GM12878 (cell line): ENCODE measurements around the gene CST1. TPM values are rescaled to one million over a fixed set of nuclear protein-coding genes. Genes with fewer than 3 reads are reported as not detected.

Experiments
- ATAC-seq: fragments of 200-7000 bp; cut with Tn5 transposase; 3 replicates; pipeline ENCODE4 v1.9.1; 2020; ENCODE audit warnings: mild to moderate bottlenecking, moderate library complexity
- BruUV-seq: library from RNA; stranded (reverse); fragments of 400-500 nt; replicated peaks from 2 replicates; lab custom pipeline; 2021; lab: Mats Ljungman, UMichigan
- CTCF ChIA-PET: fragments of 300-600 bp; sonication (Branson Sonifier 250); formaldehyde crosslinking; extraction: SDS; loops from one replicate; lab custom pipeline; 2021; ENCODE audit warnings: inconsistent platforms; lab: Yijun Ruan, JAX
- POLR2A ChIA-PET: fragments of 350-600 bp; formaldehyde crosslinking; extraction: SDS; loops from one replicate; lab custom pipeline; 2021; ENCODE audit warnings: inconsistent platforms; lab: Charles Lee
- RAD21 ChIA-PET: fragments of 300-600 bp; sonication (Branson Sonifier 250); formaldehyde crosslinking; loops from one replicate; lab custom pipeline; 2023; ENCODE audit warnings: antibody characterized with exemption; ENCODE audit not compliant: unreplicated experiment; lab: Charles Lee
- SMC1A ChIA-PET: fragments of 300-600 bp; sonication (Branson Sonifier 250); formaldehyde crosslinking; loops from one replicate; lab custom pipeline; 2023; ENCODE audit not compliant: unreplicated experiment, uncharacterized antibody; lab: Charles Lee
- DNase-seq: peaks from one replicate; pipeline ENCODE4 v3.0.0-alpha.2; 2011; ENCODE audit warnings: low read depth, low spot score
- FAIRE-seq: peaks from 3 replicates; lab custom pipeline; 2011; peaks lifted over from hg19 to GRCh38; lab: Jason Lieb, UNC
- H2AFZ ChIP-seq: 2 replicates; pipeline ENCODE4 v1.6.0; 2011; ENCODE audit warnings: low read depth, low read length, control low read depth; ENCODE audit not compliant: control insufficient read depth
- H3K27ac ChIP-seq: 2 replicates; pipeline ENCODE4 v1.5.1; 2011; ENCODE audit warnings: control low read depth; ENCODE audit not compliant: control insufficient read depth, insufficient read depth
- H3K27me3 ChIP-seq, 2 experiments: replicated peaks in 1 of 2; 2 replicates each; pipeline versions ENCODE4 v1.6.0 to v1.6.1; 2011; ENCODE audit warnings: low read length in 1 of 2; ENCODE audit not compliant: control insufficient read depth in 2 of 2, insufficient read depth in 2 of 2
- H3K36me3 ChIP-seq, 2 experiments: 2 replicates each; pipeline ENCODE4 v1.5.1; 2011; ENCODE audit warnings: low read length in 1 of 2; ENCODE audit not compliant: control insufficient read depth in 2 of 2, insufficient read depth in 2 of 2
- H3K4me1 ChIP-seq: 2 replicates; pipeline ENCODE4 v1.6.1; 2011; ENCODE audit warnings: mild to moderate bottlenecking, low read length, moderate library complexity, mixed read lengths; ENCODE audit not compliant: control insufficient read depth, insufficient read depth
- H3K4me2 ChIP-seq: 2 replicates; pipeline ENCODE4 v1.6.0; 2011; ENCODE audit warnings: control low read depth; ENCODE audit not compliant: control insufficient read depth, insufficient read depth
- H3K4me3 ChIP-seq: fragments of 200-600 bp; sonication (generic); 2 replicates; pipeline ENCODE4 v1.5.1; 2016
- H3K79me2 ChIP-seq: 2 replicates; pipeline ENCODE4 v1.6.0; 2011; ENCODE audit warnings: low read length; ENCODE audit not compliant: control insufficient read depth, insufficient read depth
- H3K9ac ChIP-seq: 2 replicates; pipeline ENCODE4 v1.8.0; 2011; ENCODE audit warnings: low read length, control low read depth, mixed read lengths; ENCODE audit not compliant: control insufficient read depth, insufficient read depth
- H3K9me3 ChIP-seq: replicated peaks from 3 replicates; pipeline ENCODE4 v1.5.1; 2011; ENCODE audit warnings: mild to moderate bottlenecking, low read length; ENCODE audit not compliant: control insufficient read depth, insufficient read depth
- H4K20me1 ChIP-seq: 2 replicates; pipeline ENCODE4 v1.6.0; 2011; ENCODE audit not compliant: control insufficient read depth, insufficient read depth
- BMI1 ChIP-seq: fragments of 450-650 bp; IDR thresholded peaks from 2 replicates; pipeline ENCODE4 v1.6.1; 2016; ENCODE audit warnings: mild to moderate bottlenecking, moderate library complexity, borderline replicate concordance
- GABPA ChIP-seq: IDR thresholded peaks from 2 replicates; pipeline ENCODE4 v1.6.1; 2014; ENCODE audit warnings: antibody characterized with exemption, low read depth, mild to moderate bottlenecking, inconsistent platforms
- PAX5 ChIP-seq: IDR thresholded peaks from 2 replicates; pipeline ENCODE4 v1.6.1; 2011; ENCODE audit warnings: low read depth, low read length, borderline replicate concordance
- RELB ChIP-seq: fragments of 450-650 bp; IDR thresholded peaks from 2 replicates; pipeline ENCODE4 v1.6.1; 2017; ENCODE audit warnings: low read depth, mild to moderate bottlenecking, moderate library complexity
- SMARCA5 ChIP-seq: fragments of 450-650 bp; IDR thresholded peaks from 2 replicates; pipeline ENCODE4 v1.6.1; 2017; ENCODE audit warnings: mild to moderate bottlenecking
- ZNF217 ChIP-seq: fragments of 450-650 bp; IDR thresholded peaks from 2 replicates; pipeline ENCODE4 v1.6.1; 2017; ENCODE audit warnings: antibody characterized with exemption, mild to moderate bottlenecking
- WGBS: methylation state at CpG from one replicate; pipeline ENCODE4 v1.1.6; 2016; ENCODE audit warnings: low lambda C conversion rate; ENCODE audit not compliant: insufficient replicate concordance, insufficient coverage; ENCODE audit errors: missing lambda C conversion rate; 5-methylcytosine and 5-hydroxymethylcytosine counted together
- in situ Hi-C: fragments of 300-500 bp; cut with MboI; formaldehyde crosslinking; loops from 9 replicates; pipeline ENCODE4 v1.14.3; 2018; ENCODE audit warnings: mixed read lengths
- intact Hi-C: fragments of 100-400 bp; cut with micrococcal nuclease; formaldehyde crosslinking; loops from one replicate; pipeline ENCODE4 v1.14.2; 2022; ENCODE audit not compliant: unreplicated experiment
- polyA plus RNA-seq, 11 experiments: library from polyadenylated mRNA; depleted of rRNA in 4 of 11; unstranded in 6 of 11; stranded (reverse) in 5 of 11; fragments of >200 nt; fragmentation: Nextera tagmentation in 4 of 11; fragmentation: Illumina TruSeq in 1 of 11; extraction: Ambion mirVana in 4 of 11; extraction: Trizol in 1 of 11; gene quantifications; 1 replicate in 1 of 11; 2 replicates in 10 of 11; pipeline versions ENCODE4 v1.2.1 to v1.2.3, GENCODE V29; 2011 to 2016; ENCODE audit warnings: inconsistent platforms in 2 of 11, missing spikeins in 2 of 11, low read depth in 1 of 11
- total RNA-seq, 4 experiments: library from RNA; depleted of rRNA in 3 of 4; stranded (reverse); fragments of >200 nt in 3 of 4; fragmentation: Illumina TruSeq in 1 of 4; extraction: Trizol in 1 of 4; gene quantifications; 2 replicates each; pipeline versions ENCODE4 v1.2.1 to v1.2.3, GENCODE V29; 2013 to 2021
- TF ChIP-seq, protein P1 (sequence below): IDR thresholded peaks from 2 replicates; pipeline ENCODE4 v1.6.1; 2012; ENCODE audit warnings: mild to moderate bottlenecking, low read depth, low read length
- TF ChIP-seq, protein P2 (sequence below): fragments of 450-650 bp; IDR thresholded peaks from 2 replicates; pipeline ENCODE4 v1.6.1; 2017; ENCODE audit warnings: borderline replicate concordance
- TF ChIP-seq, protein P3 (sequence below): IDR thresholded peaks from 2 replicates; pipeline ENCODE4 v1.6.1; 2012; ENCODE audit warnings: low read length, inconsistent platforms

CST1 gene
- total and polyA plus RNA-seq, 10 of the 15 experiments (the other 5 are each of a cell fraction or from before 2014, with no cell fraction given) = not detected

DNA sequence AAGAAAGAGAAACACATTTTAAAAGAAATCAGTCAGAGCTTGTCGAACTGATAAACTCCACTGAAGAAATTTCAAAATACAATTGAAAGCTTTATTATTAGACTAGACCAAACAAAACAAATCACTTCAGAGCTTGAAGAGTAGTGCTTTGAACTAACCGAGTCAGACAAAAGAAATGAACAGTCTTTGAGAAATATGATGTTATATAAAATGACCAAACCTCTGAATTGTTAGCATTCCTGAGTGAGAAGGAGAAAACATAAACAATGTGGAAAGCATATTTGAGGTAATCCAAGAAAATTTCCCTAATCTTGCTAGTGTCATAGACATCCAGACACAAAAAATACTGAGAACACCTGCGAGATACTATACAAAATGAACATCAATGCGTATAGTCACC, 48.7 kb downstream of the CST1 start (continued):
- TF ChIP-seq RELB (no peak), GABPA (no peak), BMI1 (no peak), SMARCA5 (no peak)
- TF ChIP-seq, protein P1, sequence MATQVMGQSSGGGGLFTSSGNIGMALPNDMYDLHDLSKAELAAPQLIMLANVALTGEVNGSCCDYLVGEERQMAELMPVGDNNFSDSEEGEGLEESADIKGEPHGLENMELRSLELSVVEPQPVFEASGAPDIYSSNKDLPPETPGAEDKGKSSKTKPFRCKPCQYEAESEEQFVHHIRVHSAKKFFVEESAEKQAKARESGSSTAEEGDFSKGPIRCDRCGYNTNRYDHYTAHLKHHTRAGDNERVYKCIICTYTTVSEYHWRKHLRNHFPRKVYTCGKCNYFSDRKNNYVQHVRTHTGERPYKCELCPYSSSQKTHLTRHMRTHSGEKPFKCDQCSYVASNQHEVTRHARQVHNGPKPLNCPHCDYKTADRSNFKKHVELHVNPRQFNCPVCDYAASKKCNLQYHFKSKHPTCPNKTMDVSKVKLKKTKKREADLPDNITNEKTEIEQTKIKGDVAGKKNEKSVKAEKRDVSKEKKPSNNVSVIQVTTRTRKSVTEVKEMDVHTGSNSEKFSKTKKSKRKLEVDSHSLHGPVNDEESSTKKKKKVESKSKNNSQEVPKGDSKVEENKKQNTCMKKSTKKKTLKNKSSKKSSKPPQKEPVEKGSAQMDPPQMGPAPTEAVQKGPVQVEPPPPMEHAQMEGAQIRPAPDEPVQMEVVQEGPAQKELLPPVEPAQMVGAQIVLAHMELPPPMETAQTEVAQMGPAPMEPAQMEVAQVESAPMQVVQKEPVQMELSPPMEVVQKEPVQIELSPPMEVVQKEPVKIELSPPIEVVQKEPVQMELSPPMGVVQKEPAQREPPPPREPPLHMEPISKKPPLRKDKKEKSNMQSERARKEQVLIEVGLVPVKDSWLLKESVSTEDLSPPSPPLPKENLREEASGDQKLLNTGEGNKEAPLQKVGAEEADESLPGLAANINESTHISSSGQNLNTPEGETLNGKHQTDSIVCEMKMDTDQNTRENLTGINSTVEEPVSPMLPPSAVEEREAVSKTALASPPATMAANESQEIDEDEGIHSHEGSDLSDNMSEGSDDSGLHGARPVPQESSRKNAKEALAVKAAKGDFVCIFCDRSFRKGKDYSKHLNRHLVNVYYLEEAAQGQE = no peak

DNA sequence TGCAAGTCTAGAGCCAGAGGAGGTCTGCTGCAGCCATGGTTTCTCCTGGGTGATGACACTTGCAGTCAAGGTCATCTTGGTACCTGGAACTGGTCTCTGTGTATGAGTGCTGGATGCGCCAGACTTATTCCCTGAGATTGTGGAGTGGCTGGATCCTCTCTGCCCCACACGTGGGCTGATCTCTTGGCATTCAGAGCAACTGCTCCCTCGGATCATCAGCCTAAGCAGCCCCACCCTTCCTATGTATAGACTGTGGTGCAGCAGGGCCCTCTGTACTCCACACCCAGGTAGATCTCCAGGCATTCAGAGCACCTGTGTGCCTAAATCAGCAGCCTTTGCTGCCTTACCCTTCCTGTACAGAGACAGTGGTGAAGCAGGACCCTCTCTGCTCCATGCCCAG, 49.8 kb downstream of the CST1 start:
- ChIA-PET SMC1A (no interaction called here), CTCF (no interaction called here), RAD21 (no interaction called here), POLR2A (no interaction called here)
- in situ Hi-C loops = no loop called here
- no peak overlapping the region for H3K4me3 ChIP-seq
- no peaks in the 10 kb centered on the region for H3K9me3 ChIP-seq
- H2AFZ ChIP-seq = no peak overlapping the region
- ATAC-seq (no peak), FAIRE-seq (no peak), DNase-seq (no peak)
- no peaks in the 10 kb centered on the region for H3K36me3 ChIP-seq
- no peaks in the 10 kb centered on the region for H3K79me2 ChIP-seq
- H3K27me3 ChIP-seq = no peaks in the 10 kb centered on the region
- no peak overlapping the region for H3K9ac ChIP-seq
- H4K20me1 ChIP-seq = no peaks in the 10 kb centered on the region
- no peak overlapping the region for H3K27ac ChIP-seq
- H3K4me2 ChIP-seq = no peak overlapping the region
- no TSS peak for BruUV-seq
- WGBS = 13% methylated on average over 3 of the region's 3 CpGs
- intact Hi-C loops = no loop called here
- H3K4me1 ChIP-seq = no peaks in the 10 kb centered on the region
- TF ChIP-seq PAX5 (no peak), ZNF217 (no peak)
- TF ChIP-seq, protein P2, sequence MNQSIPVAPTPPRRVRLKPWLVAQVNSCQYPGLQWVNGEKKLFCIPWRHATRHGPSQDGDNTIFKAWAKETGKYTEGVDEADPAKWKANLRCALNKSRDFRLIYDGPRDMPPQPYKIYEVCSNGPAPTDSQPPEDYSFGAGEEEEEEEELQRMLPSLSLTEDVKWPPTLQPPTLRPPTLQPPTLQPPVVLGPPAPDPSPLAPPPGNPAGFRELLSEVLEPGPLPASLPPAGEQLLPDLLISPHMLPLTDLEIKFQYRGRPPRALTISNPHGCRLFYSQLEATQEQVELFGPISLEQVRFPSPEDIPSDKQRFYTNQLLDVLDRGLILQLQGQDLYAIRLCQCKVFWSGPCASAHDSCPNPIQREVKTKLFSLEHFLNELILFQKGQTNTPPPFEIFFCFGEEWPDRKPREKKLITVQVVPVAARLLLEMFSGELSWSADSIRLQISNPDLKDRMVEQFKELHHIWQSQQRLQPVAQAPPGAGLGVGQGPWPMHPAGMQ = no peak
- TF ChIP-seq, protein P3, sequence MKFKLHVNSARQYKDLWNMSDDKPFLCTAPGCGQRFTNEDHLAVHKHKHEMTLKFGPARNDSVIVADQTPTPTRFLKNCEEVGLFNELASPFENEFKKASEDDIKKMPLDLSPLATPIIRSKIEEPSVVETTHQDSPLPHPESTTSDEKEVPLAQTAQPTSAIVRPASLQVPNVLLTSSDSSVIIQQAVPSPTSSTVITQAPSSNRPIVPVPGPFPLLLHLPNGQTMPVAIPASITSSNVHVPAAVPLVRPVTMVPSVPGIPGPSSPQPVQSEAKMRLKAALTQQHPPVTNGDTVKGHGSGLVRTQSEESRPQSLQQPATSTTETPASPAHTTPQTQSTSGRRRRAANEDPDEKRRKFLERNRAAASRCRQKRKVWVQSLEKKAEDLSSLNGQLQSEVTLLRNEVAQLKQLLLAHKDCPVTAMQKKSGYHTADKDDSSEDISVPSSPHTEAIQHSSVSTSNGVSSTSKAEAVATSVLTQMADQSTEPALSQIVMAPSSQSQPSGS = no peak
